K562 (cell line): Measurements from ENCODE around the gene SH3D21. TPM values are rescaled to one million over a fixed set of nuclear protein-coding genes. Genes with fewer than 3 reads are reported as not detected.

ENCODE experiments used
- ATF1 ChIP-seq, 2 experiments: fragments of 450-650 bp in 1 of 2; IDR thresholded peaks; 2 replicates each; pipeline ENCODE4 v1.6.1; 2016; ENCODE audit warnings: missing compliant biosample characterization in 1 of 2, missing genetic modification characterization in 1 of 2
- BRD4 ChIP-seq: fragments of 200-600 bp; sonication (generic); IDR thresholded peaks from 2 replicates; pipeline ENCODE4 v1.6.1; 2017; ENCODE audit warnings: inconsistent platforms
- CGGBP1 ChIP-seq: fragments of 250-450 bp; sonication (Bioruptor Pico); IDR thresholded peaks from 2 replicates; pipeline ENCODE4 v1.9.0; 2021; ENCODE audit warnings: mild to moderate bottlenecking
- CHCHD3 ChIP-seq: fragments of 250-450 bp; sonication (Bioruptor Pico); IDR thresholded peaks from 2 replicates; pipeline ENCODE4 v2.1.2; 2022; ENCODE audit warnings: mild to moderate bottlenecking
- CHD2 ChIP-seq: IDR thresholded peaks from 2 replicates; pipeline ENCODE4 v1.6.1; 2011; ENCODE audit warnings: low read depth, low read length
- DMBX1 ChIP-seq: fragments of 250-450 bp; sonication (Bioruptor Pico); IDR thresholded peaks from 2 replicates; pipeline ENCODE4 v1.8.0; 2022; ENCODE audit warnings: inconsistent platforms, mild to moderate bottlenecking, moderate library complexity, borderline replicate concordance
- ELK1 ChIP-seq: sonication (generic); formaldehyde crosslinking; IDR thresholded peaks from 2 replicates; pipeline ENCODE4 v1.8.1; 2022; ENCODE audit warnings: missing genetic modification reagents
- ERF ChIP-seq: fragments of 450-650 bp; formaldehyde crosslinking; IDR thresholded peaks from 2 replicates; pipeline ENCODE4 v1.4.0; 2020; ENCODE audit warnings: mild to moderate bottlenecking, mixed read lengths
- ESRRB ChIP-seq: fragments of 250-450 bp; sonication (Bioruptor Pico); IDR thresholded peaks from 2 replicates; pipeline ENCODE4 v1.5.0; 2020; ENCODE audit warnings: mild to moderate bottlenecking, moderate library complexity, borderline replicate concordance
- FOS ChIP-seq: IDR thresholded peaks from 3 replicates; pipeline ENCODE4 v1.6.1; 2011; ENCODE audit not compliant: insufficient read length; ENCODE audit errors: extremely low read depth
- FOXJ2 ChIP-seq: fragments of 200-800 bp; sonication (Bioruptor generic); IDR thresholded peaks from 2 replicates; pipeline ENCODE4 v1.6.1; 2016; ENCODE audit warnings: missing genetic modification characterization, missing compliant biosample characterization
- FOXK2 ChIP-seq, 2 experiments: fragments of 450-650 bp; IDR thresholded peaks in 1 of 2; conservative IDR thresholded peaks in 1 of 2; 2 replicates each; pipeline ENCODE4 v1.6.1; 2016; ENCODE audit warnings: low read depth in 2 of 2, mild to moderate bottlenecking in 1 of 2
- HEY1 ChIP-seq: fragments of 250-450 bp; sonication (Bioruptor Pico); IDR thresholded peaks from 2 replicates; pipeline ENCODE4 v1.5.0; 2020; ENCODE audit warnings: mild to moderate bottlenecking, moderate library complexity, borderline replicate concordance
- LEF1 ChIP-seq: fragments of 450-650 bp; IDR thresholded peaks from 2 replicates; pipeline ENCODE4 v1.6.1; 2016; ENCODE audit warnings: mild to moderate bottlenecking
- MNT ChIP-seq, 2 experiments: fragments of 450-650 bp; conservative IDR thresholded peaks; 2 replicates each; pipeline ENCODE4 v1.6.1; 2017; ENCODE audit warnings: mild to moderate bottlenecking in 2 of 2, moderate library complexity in 2 of 2
- MYBL2 ChIP-seq, 2 experiments: fragments of 450-650 bp in 1 of 2; sonication (generic) in 1 of 2; formaldehyde crosslinking in 1 of 2; IDR thresholded peaks; 2 replicates each; pipeline versions ENCODE4 v1.6.1 to v1.8.1; 2017 to 2022; ENCODE audit warnings: borderline replicate concordance in 1 of 2, inconsistent platforms in 1 of 2, low read depth in 1 of 2, mild to moderate bottlenecking in 1 of 2, missing genetic modification reagents in 1 of 2, moderate library complexity in 1 of 2
- RNF2 ChIP-seq: sonication (generic); IDR thresholded peaks from 2 replicates; pipeline ENCODE4 v1.6.1; 2016
- SP1 ChIP-seq: sonication (generic); formaldehyde crosslinking; IDR thresholded peaks from 2 replicates; pipeline ENCODE4 v1.8.1; 2022; ENCODE audit warnings: mild to moderate bottlenecking, missing genetic modification reagents
- ZBTB17 ChIP-seq: fragments of 450-650 bp; formaldehyde crosslinking; IDR thresholded peaks from 2 replicates; pipeline ENCODE4 v1.4.0; 2020; ENCODE audit warnings: mild to moderate bottlenecking
- ZBTB7A ChIP-seq: IDR thresholded peaks from 2 replicates; pipeline ENCODE4 v1.6.1; 2011; ENCODE audit warnings: low read depth, mild to moderate bottlenecking, low read length, moderate library complexity, borderline replicate concordance; ENCODE audit not compliant: control insufficient read depth
- ZFX ChIP-seq: sonication (generic); formaldehyde crosslinking; IDR thresholded peaks from 2 replicates; pipeline ENCODE4 v1.8.0; 2022; ENCODE audit warnings: mild to moderate bottlenecking, missing genetic modification reagents, moderate library complexity
- ZNF263 ChIP-seq: sonication (generic); formaldehyde crosslinking; IDR thresholded peaks from 2 replicates; pipeline ENCODE4 v1.8.0; 2022; ENCODE audit warnings: mild to moderate bottlenecking, missing genetic modification reagents, borderline replicate concordance
- polyA plus RNA-seq, 8 experiments: library from polyadenylated mRNA; depleted of rRNA in 4 of 8; stranded (reverse) in 5 of 8; unstranded in 3 of 8; fragments of >200 nt; fragmentation: Nextera tagmentation in 2 of 8; fragmentation: Illumina TruSeq in 1 of 8; extraction: Ambion mirVana in 2 of 8; extraction: Trizol in 1 of 8; gene quantifications; 2 replicates each; pipeline versions ENCODE4 v1.2.1 to v1.2.3, GENCODE V29; 2011 to 2014; ENCODE audit warnings: inconsistent platforms in 1 of 8, missing spikeins in 1 of 8
- total RNA-seq, 7 experiments: library from RNA; depleted of rRNA in 6 of 7; stranded (reverse); fragments of >200 nt in 6 of 7; fragmentation: Illumina TruSeq in 2 of 7; extraction: Trizol in 2 of 7; gene quantifications; 2 replicates each; pipeline versions ENCODE4 v1.2.1 to v1.2.3, GENCODE V29; 2011 to 2021; ENCODE audit warnings: low replicate concordance in 1 of 7
- TF ChIP-seq, protein P1 (sequence below): sonication (generic); formaldehyde crosslinking; IDR thresholded peaks from 2 replicates; pipeline ENCODE4 v1.8.0; 2022; ENCODE audit warnings: missing genetic modification reagents, mild to moderate bottlenecking, borderline replicate concordance

The SH3D21 gene
- total and polyA plus RNA-seq, 9 of the 15 experiments (the other 6 are each of a cell fraction or from before 2014, with no cell fraction given), result 0.01 to 4.7 (median 1.8) TPM

DNA sequence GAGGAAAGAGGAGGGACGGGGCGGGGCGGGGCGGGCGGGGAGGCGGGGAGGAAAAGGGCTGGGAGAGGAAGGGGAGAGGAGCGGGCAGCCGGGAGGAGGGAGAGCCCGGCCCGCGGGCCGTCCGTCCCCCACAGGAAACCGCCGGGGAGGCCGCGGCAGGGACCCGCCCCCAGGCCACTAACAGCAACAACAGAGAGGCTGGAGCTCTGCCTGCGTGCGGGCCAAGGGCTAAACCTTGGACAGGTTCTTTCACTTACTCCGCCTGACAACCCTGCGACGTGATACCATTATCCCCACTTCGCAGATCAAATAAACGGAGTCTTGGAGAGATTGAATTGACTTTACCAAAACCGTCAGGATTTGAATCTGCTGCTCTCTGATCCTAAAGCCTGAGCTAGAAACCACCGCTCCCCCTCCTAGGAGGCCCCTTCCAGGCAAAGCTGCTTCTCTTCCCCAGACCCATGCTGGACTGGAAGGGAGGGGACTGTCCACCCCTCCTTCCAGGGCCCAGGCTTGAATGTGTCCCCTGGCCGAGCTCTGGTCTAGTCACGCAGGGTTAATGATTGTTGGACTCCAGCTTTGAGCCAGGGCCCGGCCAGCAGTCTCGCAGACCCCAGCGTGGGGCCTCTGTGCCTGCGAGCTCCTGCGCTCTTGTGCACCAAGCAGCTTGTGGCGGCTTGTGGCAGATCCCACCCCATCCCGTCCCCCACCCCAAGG lies 17.6 kb downstream of the SH3D21 start, which contains the start of gene EVA1B (continued):
- TF ChIP-seq CGGBP1 (CRISPR knock-in tag) (no peak), FOXJ2 (tag) (no peak), MNT (conservative IDR thresholded peaks at IDR 0.05) (peak in 1 of 2 experiments; percentile 45; a peak in 2 of 4 replicates), FOXK2 (conservative IDR thresholded peaks at IDR 0.05 in 1 of 2, IDR thresholded peaks at IDR 0.05 in 1 of 2; ENCODE audit: low read depth in 2 of 2) (peak; percentile 60 to 65; a peak in 3 of 4 replicates), DMBX1 (CRISPR knock-in tag) (0 out of 2 replicates have a peak, but pooled peaks have one; percentile 20), BRD4 (no peak), CHCHD3 (CRISPR knock-in tag) (no peak), ZBTB7A (peak; percentile 35; the same call in 1 of the 2 replicates), ZBTB17 (peak; percentile 44; the same call in 1 of the 2 replicates), RNF2 (no peak), FOS (no peak), SP1 (no peak; the same call in 1 of the 2 replicates), LEF1 (peak; percentile 50; the same call in 1 of the 2 replicates), ERF (CRISPR knock-in tag) (no peak), ELK1 (no peak), HEY1 (CRISPR knock-in tag) (no peak), ESRRB (CRISPR knock-in tag) (no peak), ZFX (peak; percentile 65; the same call in 1 of the 2 replicates), CHD2 (no peak), MYBL2 (IDR thresholded peaks at IDR 0.05; ENCODE audit: low read depth) (no peak), MYBL2 (CRISPR knock-in tag; IDR thresholded peaks at IDR 0.05; ENCODE audit: borderline replicate concordance) (no peak), ZNF263 (CRISPR knock-in tag) (peak; percentile 98), ATF1 (CRISPR knock-in tag; IDR thresholded peaks at IDR 0.05) (no peak), ATF1 (tag; IDR thresholded peaks at IDR 0.05) (no peak)
- TF ChIP-seq, protein P1, sequence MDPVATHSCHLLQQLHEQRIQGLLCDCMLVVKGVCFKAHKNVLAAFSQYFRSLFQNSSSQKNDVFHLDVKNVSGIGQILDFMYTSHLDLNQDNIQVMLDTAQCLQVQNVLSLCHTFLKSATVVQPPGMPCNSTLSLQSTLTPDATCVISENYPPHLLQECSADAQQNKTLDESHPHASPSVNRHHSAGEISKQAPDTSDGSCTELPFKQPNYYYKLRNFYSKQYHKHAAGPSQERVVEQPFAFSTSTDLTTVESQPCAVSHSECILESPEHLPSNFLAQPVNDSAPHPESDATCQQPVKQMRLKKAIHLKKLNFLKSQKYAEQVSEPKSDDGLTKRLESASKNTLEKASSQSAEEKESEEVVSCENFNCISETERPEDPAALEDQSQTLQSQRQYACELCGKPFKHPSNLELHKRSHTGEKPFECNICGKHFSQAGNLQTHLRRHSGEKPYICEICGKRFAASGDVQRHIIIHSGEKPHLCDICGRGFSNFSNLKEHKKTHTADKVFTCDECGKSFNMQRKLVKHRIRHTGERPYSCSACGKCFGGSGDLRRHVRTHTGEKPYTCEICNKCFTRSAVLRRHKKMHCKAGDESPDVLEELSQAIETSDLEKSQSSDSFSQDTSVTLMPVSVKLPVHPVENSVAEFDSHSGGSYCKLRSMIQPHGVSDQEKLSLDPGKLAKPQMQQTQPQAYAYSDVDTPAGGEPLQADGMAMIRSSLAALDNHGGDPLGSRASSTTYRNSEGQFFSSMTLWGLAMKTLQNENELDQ (CRISPR knock-in tag), result no peak
